Measurements from ENCODE around the gene MLH3. TPM values are rescaled to one million over a fixed set of nuclear protein-coding genes. Genes with fewer than 3 reads are reported as not detected.

Gene MLH3
- total and polyA plus RNA-seq, 2 experiments from 2014 or later, result 10.7 to 14.7 TPM

- peaks cover 12% of the 10 kb centered on the region for H3K4me1 Mint-ChIP-seq
- H4K20me1 ChIP-seq (replicated peaks; ENCODE audit: insufficient read depth), result no peaks in the 10 kb centered on the region
- TF ChIP-seq POLR2AphosphoS5 (IDR thresholded peaks at IDR 0.05; ENCODE audit: low read depth) (no peak), STAT1 (IDR thresholded peaks at IDR 0.05; ENCODE audit: unreplicated experiment) (no peak), CREB1 (CRISPR knock-in tag; IDR thresholded peaks at IDR 0.05; ENCODE audit: low read depth) (no peak), EZH2phosphoT487 (IDR thresholded peaks at IDR 0.05; ENCODE audit: unreplicated experiment) (no peak), ZNF331 (CRISPR knock-in tag; IDR thresholded peaks at IDR 0.05; ENCODE audit: low read depth) (no peak), ZNF114 (CRISPR knock-in tag; IDR thresholded peaks at IDR 0.05) (no peak), JUNB (IDR thresholded peaks at IDR 0.05; ENCODE audit: unreplicated experiment) (no peak), ETS1 (IDR thresholded peaks at IDR 0.05) (no peak), CTCF (conservative IDR thresholded peaks at IDR 0.05; ENCODE audit: low read depth in 2 of 2) (no peak), REST (IDR thresholded peaks at IDR 0.05; ENCODE audit: unreplicated experiment) (no peak), EZH2 (IDR thresholded peaks at IDR 0.05; ENCODE audit: low read depth, unreplicated experiment) (no peak), NANOG (IDR thresholded peaks at IDR 0.05; ENCODE audit: borderline replicate concordance) (no peak), ZNF462 (CRISPR knock-in tag; IDR thresholded peaks at IDR 0.05) (no peak)
- H3K4me3 ChIP-seq, result no peak overlapping the region
- H3K9me3 Mint-ChIP-seq, result no peaks in the 10 kb centered on the region
- no peak overlapping the region for H3K4me2 ChIP-seq
- ATAC-seq, result no peak
- no peaks in the 10 kb centered on the region for H3K36me3 ChIP-seq (ENCODE audit: insufficient read depth)
- H3F3A ChIP-seq (replicated peaks; ENCODE audit: low read depth), result no peaks in the 10 kb centered on the region
- no peaks in the 10 kb centered on the region; the same call in 1 of the 2 replicates for H3K4me1 ChIP-seq (ENCODE audit: insufficient read depth)
- H3K4me3 Mint-ChIP-seq, result no peak overlapping the region
- no peaks in the 10 kb centered on the region for H3K27me3 ChIP-seq (ENCODE audit: insufficient read depth)
- no peaks in the 10 kb centered on the region for H3K79me2 ChIP-seq (replicated peaks; ENCODE audit: insufficient read depth)
- H3K36me3 Mint-ChIP-seq (ENCODE audit: low read depth), result no peaks in the 10 kb centered on the region; the same call in 2 of the 3 replicates
- H3K9me2 ChIP-seq (ENCODE audit: insufficient read depth), result no peaks in the 10 kb centered on the region
- H3K27ac Mint-ChIP-seq, result no peak overlapping the region
- H2AFZ ChIP-seq, result no peak overlapping the region
- H3K27me3 Mint-ChIP-seq (ENCODE audit: insufficient read depth, low read depth, poor library complexity), result peaks cover 15% of the 10 kb centered on the region
- DNase-seq (ENCODE audit: low spot score), result no peak
- no peak overlapping the region for H3K27ac ChIP-seq (ENCODE audit: low read depth)
Observed at GRCh38 chr14:74964787-74965485, 86.3 kb downstream of the MLH3 start.
